ENCODE results near the gene ESRRB. TPM values are rescaled to one million over a fixed set of nuclear protein-coding genes. Genes with fewer than 3 reads are reported as not detected.
"Not testable (repeated sequence)": the region's sequence is repeated elsewhere in the genome, so short reads cannot be mapped to it uniquely, and the experiment has no call there.

ESRRB gene
- total RNA-seq, 1 donor from 2014 or later, result 2.9 TPM

DNA sequence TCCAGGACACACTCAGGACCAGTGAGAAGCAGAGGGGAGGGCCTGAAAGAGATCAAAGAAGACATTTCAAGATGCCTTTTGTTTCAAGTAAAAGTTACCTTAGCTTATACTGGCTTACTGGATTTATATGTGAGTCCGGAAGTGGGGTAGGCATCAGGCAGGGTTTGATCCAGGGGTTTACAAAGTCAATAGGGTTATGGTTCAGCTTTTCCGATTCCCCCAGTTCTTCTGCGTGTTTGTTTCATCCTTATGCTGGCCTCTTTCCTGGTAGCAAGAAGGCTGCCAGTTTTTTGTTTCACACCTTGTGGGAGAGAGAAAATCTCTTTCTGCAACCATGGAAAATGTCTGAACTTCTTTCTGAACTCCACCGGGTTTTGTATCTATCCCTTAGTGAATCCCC lies 126.3 kb downstream of the ESRRB start:
- ATAC-seq (no peak), DNase-seq (ENCODE audit: missing footprints) (no peak)
- intact Hi-C loops (cut with DNase I), result no loop called here

DNA sequence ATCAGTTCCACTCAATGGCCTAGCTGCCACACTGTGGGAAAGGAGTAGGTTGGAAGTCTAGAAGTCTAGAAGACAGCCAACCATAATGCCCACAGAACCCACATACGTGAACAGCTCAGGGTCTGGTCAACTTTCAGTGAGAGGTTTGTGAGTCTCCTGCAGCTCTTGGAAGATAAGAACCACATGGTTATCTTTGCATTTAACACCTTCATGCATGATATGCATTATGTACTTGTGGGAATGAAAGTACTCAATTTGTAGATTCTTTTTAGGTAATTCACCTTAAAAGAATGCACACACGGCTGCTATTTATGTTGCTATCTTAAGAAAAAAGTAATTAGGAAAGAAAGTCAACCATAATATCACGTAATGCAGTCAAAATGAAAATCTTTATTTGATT lies 126.7 kb downstream of the ESRRB start:
- no peak for DNase-seq (ENCODE audit: missing footprints)
- intact Hi-C loops (cut with DNase I), result no loop called here
- ATAC-seq, result no peak

DNA sequence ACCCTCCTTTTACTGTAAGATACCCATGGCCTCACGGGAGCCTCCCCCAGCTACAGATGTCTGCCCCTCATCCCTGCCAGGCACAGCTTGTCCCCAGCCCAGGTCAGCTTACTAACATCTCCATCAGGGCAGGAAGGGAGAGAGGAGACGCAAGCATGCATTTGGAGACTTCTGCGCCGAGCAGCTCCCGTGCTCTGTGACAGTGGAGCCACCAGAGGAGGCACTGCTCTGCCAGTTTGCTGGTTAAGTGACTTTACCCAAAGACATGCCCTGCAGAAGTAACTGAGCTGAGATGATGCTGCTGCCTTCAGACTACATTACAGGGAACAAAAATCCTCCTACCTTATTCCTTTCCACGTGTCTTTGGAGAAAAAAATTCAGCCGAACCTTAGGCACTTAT lies 133.4 kb downstream of the ESRRB start:
- ATAC-seq (no peak), DNase-seq (ENCODE audit: missing footprints) (no peak)
- intact Hi-C loops (cut with DNase I), result no loop called here

DNA sequence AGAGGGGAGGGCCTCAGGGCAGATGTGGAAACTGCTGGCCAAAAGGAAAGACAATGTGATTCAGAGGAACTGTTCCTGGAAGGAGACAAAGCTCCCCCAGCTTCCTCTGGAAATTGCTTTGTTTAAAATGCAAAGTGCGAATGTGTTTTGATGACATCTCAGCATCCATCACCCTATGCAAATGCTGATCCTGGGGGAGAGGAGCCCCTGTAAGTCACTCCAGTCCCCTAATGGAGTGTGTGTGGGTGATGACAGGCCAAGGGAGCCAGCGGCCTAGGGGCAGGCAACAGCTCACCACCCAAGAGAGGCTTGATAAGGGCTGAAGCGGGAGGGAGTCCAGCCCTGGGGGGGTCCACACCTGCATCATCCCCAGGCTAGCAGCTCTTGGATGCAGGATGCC lies 134.2 kb downstream of the ESRRB start:
- intact Hi-C loops (cut with DNase I), result no loop called here
- no peak for DNase-seq (ENCODE audit: missing footprints)
- no peak for ATAC-seq

DNA sequence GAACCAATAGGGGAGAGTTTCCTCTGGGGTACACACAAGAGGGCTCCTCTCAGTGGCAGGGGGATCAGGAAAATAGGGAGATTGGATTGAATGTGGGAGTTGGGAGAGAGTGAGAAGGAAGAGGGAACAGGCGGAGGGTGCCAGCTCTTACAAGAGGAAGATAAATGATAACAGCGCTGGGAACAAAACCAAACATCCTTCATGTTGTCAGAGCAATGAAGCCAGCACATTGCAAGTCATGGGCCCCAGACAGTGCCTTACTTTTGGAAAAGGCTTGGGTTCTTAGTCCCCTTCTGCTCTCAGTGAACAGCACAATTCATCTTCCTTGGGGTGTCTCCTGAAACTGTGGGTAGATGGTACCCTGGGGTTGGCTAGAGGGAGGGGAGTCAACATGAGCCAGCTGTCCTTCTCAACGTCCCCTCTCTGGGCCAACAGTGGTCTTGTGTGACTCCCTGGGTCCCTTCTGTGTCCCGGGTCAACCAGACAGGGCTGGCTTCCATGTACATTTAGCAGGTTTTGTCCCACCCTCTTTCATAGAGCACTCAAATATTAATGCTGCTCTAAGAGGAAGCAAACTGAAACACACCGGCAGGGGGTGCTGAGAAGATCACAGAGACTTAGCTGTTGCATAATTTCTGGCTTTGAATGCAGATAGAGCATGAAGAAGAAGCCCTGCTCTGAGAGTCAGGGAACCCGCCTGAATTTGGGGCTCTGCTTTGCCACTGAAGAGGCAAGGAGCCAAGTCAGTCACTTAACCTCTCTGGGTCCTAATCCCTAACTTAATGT lies 138.5 kb downstream of the ESRRB start:
- intact Hi-C loops (cut with DNase I), result no loop called here
- DNase-seq (ENCODE audit: missing footprints), result no peak
- no peak for ATAC-seq

DNA sequence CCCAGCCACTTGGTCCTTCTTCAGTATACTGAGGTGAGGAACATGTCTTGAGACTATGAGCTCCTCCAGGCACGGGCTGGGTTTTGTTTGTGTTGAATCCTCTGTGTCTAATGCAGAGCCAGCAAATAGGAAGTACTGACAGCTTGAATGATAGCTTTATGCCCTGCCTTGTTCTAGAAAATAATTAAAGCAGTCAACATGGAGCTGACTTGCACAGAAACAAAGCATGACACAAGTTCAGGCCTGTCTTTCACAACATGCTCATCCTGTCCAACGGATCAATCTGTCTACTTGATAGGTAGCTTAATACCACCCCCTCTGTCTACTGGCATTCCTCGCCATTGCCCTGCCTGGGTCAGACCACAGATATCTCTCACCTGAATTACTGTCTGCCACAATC lies 140.9 kb downstream of the ESRRB start:
- DNase-seq (ENCODE audit: missing footprints) (no peak), ATAC-seq (no peak)
- intact Hi-C loops (cut with DNase I), result no loop called here

DNA sequence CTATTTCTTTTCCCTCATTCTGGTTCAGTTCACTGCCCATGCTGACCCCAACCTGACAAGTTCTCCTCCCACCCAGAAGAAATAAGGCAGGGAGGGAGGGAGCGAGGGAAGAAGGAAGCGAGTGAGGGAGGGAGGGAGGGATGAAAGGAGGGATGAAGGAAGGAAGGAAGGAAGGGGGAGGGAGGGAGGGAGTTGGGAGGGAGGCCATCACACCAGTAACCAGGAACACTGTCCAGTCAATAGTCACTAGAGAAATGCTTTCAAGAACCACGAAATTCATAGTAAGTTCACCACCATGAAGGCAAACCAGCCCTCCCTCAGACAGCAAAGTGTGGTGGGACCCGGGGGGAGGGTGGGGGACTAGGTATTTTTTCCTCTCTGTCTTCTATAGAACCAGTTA lies 142.4 kb downstream of the ESRRB start:
- DNase-seq (ENCODE audit: missing footprints) (no peak), ATAC-seq (no peak)
- intact Hi-C loops (cut with DNase I), result no loop called here

DNA sequence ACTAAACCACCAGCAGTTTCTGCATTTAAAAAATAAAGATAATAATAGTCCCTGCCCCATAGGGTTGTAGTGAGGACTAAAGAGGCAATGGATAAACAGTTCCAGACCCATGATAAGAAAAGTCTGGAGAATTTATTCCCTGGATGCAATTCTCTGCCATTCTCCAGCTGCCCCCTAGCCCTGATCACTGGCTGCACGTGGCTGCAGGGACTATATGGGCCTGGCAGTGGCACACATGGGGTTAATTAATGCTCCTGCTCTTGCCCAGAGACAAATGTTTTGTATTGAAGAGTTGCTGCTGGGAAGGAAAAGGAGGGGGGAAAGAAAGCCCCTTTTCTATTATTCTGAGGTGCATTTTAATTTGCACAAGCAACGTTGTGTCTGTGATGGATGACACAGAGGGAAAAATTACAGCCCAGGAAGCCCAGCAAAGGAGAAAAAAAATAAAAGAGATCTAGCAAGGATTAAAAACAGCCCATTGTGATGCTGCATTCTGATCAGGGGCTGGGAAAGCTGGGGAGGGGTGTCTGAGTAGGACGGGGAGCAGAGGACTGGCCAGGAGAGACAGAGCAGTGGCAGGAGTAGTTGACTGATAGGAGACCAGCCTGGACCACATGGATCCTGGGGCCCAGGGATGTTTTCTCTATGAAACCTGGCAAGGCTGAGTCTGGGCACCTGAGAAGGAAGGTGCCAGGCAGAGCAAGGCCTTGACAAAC lies 149.3 kb downstream of the ESRRB start:
- DNase-seq (ENCODE audit: missing footprints) (no peak), ATAC-seq (no peak)
- intact Hi-C loops (cut with DNase I), result no loop called here

DNA sequence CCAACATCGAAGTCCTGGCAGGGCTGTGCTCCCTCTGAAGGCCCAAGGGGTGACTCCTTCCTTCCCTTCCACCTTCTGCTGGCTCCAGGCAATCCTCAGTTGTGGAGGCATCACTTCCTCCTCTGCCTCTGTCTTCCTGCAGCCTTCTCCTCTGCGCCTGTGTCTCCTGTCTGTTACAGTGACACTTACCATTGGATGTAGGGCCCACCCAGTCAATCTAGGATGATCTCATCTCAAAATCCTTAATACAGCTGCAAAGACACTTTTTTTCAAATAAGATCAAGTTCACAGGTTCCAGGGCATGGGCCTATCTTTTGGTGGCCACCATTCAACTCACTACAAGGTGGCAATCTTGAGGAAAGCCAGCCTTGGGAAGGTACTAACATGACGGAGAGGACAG lies 155.1 kb downstream of the ESRRB start:
- DNase-seq (ENCODE audit: missing footprints) (no peak), ATAC-seq (no peak)
- intact Hi-C loops (cut with DNase I), result no loop called here

DNA sequence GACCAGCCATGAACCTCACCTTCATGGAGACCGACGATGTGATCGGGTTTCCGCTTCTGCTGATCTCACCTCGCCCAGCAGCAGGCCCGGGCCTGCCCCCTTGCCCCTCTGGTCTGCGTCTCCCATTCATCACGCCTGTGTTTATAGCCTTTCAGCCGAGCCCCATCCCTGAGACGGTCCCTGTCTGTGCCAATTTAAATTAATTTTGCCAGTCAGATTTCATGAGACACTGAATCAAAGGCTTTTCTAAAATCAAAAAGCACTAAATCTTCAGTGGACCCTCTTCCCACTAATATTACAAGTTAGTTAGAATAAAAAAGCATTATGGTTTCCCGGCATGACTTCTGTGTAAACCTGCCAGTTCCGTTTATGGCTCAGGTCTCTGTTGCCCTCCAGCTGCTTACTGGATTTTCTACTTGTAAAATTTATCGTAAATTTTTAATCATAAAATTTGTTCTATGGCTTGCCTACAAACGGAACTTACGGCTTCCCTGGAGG lies 155.9 kb downstream of the ESRRB start:
- ATAC-seq (no peak), DNase-seq (ENCODE audit: missing footprints) (no peak)
- intact Hi-C loops (cut with DNase I), result no loop called here

DNA sequence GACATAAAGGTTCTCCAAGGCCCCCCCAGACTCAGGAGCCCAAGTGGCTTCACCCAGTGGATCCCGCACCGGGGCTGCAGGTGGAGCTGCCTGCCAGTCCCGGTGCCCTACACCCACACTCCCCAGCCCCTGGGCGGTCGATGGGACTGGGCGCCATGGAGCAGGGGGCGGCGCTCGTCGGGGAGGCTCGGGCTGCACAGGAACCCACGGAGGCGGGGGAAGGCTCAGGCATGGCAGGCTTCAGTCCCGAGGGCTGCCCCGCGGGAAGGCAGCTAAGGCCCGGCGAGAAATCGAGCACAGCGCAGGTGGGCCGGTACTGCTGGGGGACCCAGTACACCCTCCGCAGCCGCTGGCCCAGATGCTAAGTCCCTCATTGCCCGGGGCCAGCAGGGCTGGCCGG lies 160.7 kb downstream of the ESRRB start:
- ATAC-seq; DNase-seq (ENCODE audit: missing footprints); intact Hi-C loops (cut with DNase I): not testable (repeated sequence)

DNA sequence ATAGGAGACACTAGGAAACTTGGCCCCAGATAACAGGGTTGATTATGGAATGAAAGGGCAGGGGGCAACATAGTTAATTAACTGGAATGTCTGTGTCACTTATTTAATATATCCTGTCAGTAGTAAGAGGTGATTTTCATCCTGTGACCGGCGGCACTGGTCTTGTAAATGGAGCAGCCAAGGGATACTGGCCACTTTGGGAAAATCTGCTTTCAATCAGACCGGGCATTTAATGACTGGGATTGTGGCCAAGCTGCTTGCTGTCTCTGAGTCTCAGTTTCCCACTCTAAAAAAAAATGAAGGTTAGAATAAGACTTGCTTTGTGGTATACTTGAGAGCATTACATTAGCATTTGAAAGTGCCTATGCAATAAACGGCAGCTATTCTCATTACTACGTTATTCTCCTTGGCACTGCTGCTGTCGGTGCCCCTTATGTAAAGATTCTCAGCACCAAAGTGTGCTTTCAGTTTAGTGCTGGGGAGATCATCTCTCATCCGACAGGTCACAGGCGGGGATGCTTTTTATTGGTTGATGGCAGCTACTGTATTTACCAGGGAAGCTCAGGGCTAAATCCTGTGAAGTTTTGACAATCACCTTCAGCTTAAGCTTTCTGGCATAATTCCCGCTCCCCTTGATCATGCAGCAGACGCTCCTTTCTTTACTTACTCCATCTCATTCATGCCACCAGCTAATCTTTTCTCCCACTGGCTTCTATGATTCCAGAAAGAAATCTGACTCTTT lies 162.1 kb downstream of the ESRRB start:
- DNase-seq (ENCODE audit: missing footprints), result no peak
- intact Hi-C loops (cut with DNase I), result no loop called here
- no peak for ATAC-seq

DNA sequence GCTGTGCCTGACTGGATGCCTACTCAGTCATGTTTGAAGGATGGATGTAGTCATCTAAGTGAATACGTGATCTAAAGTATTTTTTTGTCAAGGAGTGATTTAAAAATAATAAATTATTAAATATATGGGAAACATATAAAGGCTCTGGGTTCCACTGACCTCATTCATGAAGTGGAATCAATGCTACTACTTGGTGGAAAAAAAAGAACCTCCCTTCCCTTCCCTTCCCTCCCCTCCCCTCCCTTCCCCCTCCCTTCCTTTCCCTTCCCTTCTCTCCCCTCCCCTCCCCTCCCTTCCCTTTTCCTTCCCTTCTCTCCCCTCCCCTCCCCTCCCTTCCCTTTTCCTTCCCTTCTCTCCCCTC lies 162.7 kb downstream of the ESRRB start:
- ATAC-seq (no peak), DNase-seq (ENCODE audit: missing footprints) (no peak)
- intact Hi-C loops (cut with DNase I), result no loop called here

DNA sequence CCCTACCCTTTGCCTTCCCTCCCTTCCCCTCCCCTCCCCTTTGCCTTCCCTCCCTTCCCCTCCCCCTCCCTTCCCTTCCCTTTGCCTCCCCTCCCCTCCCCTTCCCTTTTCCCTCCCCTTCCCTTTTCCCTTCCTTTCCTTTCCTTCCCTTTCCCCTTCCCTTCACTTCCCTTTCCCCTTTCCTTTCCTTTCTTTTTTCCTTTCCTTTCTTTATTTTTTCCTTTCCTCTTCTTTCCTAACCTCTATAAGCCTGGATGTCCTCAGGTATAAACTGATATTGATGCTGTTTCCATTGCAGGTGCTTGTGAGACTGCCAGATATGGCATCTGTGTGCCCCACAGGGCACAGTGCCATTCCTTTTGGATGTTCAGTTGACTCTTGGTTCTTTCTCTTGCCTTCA lies 163.2 kb downstream of the ESRRB start:
- ATAC-seq (no peak), DNase-seq (ENCODE audit: missing footprints) (no peak)
- intact Hi-C loops (cut with DNase I), result no loop called here

DNA sequence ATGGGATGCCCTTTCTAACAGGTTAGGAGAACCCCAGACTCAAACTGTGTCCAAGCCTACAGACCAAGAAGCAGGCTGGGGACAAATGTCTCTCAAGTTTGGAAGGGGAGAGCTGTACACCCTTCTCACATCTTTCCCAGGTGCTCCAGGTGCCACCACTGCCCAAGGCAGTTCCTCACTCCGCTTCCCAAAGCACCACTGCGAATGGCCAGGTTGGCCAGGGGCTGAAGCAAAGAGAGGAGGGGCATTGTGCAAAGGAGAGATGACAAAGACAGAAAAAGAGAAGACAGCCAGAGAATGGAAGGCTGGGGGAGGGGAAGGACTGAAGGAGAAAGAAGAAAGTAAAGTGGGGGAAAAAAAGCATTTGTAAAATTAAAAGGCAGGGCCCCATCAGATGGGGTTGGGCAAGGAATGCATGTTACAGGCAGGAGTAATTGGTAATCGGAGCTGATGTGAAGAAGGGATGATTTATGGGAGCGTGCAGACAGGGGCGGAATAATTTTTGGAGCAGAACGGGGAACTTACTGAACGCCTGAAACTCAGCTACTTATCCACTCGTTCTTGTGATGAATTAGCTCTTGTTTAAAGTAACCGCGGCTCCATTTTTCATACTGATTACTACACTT lies 165.8 kb downstream of the ESRRB start:
- intact Hi-C loops (cut with DNase I), result no loop called here
- DNase-seq (ENCODE audit: missing footprints) (no peak), ATAC-seq (no peak)

DNA sequence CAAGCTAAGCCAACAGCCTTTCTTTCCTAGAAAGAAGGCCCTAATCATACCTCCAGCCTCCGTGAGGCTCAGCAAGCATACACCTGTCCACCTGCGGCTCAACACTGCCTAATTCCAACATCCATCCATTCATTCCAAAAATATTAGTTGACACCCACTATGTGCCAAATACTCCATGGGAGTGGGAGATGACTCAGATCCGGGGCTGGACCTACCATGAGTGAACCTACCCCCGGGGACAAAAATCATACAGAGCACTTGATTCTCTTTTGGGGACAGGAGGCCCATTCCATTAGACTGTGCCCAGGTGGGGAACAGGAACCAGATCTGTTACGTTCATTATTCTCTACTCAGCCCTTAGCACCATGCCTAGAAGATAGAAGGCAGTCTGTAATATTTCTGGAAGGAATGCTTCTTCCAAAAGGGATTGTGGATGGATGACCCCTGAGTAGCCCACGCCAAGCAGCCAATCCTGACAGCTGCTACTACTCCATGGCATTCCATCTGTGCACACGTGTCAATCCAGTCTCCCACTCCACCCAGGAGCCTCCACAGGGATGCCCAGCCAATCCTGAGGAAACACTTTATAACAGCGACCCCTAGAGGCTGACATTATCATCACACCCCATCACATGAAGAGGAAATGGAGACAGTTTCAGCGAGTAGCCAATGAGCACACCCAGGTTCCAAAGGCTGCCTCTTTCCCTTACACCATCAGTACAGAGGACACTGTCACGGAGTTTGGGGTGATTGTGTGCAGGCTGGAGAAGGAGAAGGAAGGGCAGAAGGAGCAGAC lies 170.7 kb downstream of the ESRRB start:
- intact Hi-C loops (cut with DNase I), result no loop called here
- ATAC-seq (no peak), DNase-seq (ENCODE audit: missing footprints) (no peak)

DNA sequence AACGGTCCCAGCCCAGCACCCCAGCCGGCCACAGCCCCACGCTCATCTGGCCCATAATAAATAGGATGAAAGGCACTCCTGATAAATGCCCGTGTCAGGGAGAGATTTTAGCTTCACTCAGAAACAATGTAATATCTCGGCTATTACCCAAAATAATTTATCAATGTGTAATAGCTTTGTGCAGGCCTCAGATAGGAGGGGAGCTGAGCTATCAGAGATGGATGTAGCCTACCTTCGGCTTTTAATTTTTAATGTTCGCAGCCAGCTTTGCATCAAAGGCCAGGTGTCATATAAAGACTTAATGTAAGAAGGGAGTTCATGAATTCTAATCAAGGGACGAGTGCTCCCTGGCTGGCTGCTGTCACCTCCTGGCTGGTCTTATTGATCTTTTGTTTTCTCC lies 171.9 kb downstream of the ESRRB start:
- intact Hi-C loops (cut with DNase I), result no loop called here
- ATAC-seq (no peak), DNase-seq (ENCODE audit: missing footprints) (no peak)

DNA sequence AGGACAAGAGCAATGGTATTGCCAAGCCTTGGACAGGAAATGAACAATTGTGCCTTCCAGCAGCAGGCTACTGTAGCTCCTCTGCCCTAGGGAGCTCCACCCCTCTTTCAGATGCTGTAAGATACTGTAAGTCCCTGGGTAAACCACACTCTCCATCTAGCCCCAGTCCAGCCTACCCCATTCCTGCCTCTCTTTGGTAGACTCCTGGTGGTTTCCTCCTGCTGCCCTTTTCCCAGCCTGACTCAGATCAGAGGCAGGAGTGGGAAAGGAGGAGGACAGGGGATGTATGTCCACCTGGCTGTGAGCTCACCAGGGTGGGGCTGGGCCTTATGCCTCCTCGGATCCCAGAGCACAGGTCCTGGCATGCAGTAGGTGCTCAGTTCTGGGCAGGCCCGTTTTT lies 174.6 kb downstream of the ESRRB start:
- intact Hi-C loops (cut with DNase I), result no loop called here
- ATAC-seq, result no peak
- no peak for DNase-seq (ENCODE audit: missing footprints)

DNA sequence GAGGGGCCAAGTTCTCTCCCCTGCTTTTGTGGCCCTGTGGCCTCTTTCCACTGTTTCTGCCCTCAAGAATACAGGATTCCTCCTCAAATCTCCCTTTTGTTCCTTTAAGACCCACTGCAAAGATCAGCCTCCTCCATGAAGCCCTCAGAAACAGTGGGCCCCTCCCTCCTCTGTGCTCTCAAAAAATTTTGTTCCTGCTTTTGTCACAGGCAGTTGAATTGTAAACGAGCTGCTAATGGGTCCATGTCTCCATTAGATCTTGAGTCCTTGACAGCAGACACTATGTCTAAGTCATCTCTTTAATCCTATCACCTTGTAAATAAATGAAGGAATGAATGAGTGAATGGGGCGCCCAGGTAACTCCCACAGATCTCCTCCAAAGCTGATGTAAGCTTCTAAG lies 175.2 kb downstream of the ESRRB start:
- no peak for ATAC-seq
- intact Hi-C loops (cut with DNase I), result no loop called here
- no peak for DNase-seq (ENCODE audit: missing footprints)
